NCI-H1092 (cell line): Measurements from ENCODE around the gene ARHGAP42.
"Not testable (repeated sequence)": the region's sequence is repeated elsewhere in the genome, so short reads cannot be mapped to it uniquely, and the experiment has no call there.

ENCODE experiments used
- DNase-seq: peaks from one replicate; lab custom pipeline; 2025; lab: John Stamatoyannopoulos, UW

The ARHGAP42 gene

DNA sequence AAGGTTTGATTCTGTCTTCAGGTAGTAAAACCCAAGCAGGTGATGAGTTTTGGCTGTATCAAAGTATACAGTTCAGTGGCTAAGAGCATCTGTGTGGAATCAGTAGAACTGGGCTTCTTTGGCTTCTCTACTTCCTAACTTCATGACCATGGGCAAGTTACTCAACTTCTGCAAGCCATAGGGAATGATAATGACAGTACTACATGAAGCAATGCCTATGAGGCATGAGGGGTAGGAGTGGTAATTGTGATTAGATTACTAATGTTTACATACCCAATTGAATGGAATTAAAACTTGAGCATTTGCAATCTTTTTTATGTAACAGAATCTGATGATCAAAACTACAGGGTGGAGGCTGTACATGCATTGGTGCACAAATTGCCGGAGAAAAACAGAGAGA lies 278.3 kb downstream of the ARHGAP42 start:
- DNase-seq, result no peak

DNA sequence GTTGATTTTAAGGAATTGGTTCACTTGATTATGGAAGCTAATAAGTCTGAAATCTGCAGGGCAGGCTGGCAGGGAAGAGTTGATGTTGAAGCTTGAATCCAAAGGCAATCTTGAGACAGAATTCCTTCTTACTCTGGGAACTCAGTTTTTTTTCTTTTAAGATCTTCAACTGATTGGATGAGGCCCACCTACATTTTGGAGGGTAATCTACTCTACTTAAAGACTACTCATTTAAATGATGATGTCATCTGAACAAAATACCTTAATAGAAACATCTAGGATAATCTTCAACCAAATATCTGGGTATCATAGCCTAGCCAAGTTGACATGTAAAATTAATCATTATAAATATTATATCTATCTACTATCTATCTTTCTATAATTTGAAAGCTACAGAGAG lies 279.3 kb downstream of the ARHGAP42 start:
- no peak for DNase-seq

DNA sequence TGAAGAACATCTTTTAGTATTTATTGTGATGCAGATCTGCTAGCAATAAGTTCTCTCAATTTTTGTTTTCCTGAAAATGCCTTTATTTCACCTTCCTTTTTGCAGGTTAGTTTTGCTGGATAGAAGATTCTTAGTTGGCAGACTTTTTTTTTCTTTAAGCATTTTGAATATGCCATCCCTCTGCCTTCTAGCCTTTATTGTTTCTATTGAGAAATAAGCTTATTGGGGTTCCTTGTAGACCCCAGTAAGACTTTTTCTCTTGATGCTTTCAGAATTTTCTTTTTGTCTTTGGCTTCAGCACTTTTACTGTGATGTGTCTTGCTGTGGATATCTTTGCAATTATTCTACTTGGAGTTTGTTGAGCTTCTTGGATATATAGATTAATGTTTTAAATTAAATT lies 281.9 kb downstream of the ARHGAP42 start:
- no peak for DNase-seq

- DNase-seq, result no peak
Measured at GRCh38 chr11:100970283-100971164, 283.4 kb downstream of the ARHGAP42 start.

DNA sequence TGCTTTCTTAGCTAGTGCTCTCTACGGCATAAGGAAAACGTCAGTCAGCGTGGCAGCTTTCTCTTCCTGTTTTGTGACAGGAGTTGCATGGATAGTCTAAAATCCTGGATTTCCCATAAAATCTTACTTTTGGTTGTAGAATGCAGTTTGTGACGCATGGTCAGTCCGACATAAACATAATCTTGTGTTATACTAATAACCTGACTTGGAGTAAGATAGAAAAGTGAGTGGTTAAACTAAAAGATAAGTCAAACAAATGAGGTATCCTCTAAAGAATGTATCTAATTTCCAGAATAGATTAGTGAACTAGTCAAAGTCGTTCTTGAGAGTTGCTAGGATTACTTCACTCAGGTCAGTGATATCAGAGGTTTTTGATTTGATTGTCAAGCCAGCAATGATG lies 285.0 kb downstream of the ARHGAP42 start:
- DNase-seq, result no peak

- DNase-seq, result no peak
Measured at GRCh38 chr11:100978442-100978841, 291.4 kb downstream of the ARHGAP42 start.

DNA sequence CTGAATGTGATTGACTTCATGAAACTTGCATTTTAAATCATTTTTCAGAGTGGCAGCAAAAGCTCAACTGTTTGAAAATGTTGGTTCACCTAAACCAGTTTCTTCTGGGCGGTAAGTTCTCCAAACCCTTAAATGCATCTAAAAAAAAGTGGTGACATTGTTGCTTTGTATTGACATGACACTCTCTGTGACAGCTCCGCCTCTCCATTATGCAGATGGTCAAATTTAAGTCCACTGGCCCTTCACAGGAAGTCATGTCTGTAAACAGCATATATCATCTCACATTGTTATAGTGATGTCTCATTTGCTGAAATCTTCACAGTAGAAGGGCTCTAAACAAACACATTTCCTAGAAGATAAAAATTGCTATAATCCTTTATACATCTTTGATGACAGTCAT lies 291.9 kb downstream of the ARHGAP42 start:
- no peak for DNase-seq

DNA sequence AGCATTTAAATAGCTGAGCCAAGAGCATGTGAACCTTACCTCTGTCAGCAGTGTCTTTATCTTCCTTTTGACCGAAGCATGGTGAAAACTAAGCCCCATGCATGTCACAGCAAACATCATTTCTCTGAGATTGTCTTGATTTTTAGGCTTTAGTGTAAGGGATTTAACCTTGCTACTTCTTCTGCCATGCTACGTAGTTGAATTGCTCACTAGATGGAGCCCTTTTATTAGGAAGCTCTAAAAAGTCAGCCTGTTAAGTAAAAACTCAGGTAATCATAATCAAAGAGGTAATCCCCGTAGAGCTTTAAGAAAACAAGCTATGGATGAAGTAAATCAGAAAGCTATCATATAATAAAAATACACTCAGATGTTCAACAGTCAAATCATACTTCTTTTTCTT lies 293.1 kb downstream of the ARHGAP42 start:
- no peak for DNase-seq

DNA sequence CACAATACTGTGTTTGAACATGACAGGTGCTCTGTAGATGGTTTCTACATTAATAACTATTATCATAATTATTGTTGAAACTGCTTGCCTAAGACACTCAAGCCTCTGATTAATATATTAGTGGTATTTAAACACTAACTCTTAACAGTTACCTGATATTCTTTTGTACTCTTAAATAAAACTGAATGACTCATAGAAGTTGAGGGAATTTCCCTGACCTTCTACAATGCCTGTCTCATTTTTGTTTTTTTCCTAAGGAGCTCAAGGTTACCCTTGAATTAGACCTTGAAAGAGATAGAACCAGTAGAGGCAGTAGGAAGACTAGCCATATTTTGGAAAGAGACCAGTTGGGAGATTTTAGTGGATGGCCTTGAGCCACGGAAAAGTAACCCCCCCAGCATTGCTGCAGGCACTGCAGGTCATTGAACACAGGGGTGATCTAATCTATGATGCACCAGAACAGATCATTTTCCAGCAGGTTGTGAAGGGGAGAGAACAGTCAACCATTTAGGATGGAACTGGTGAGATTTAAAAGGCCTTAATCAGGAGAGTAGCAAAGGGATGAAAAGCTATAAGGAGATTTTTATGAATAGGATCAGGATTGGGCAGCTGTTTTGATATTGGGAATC lies 294.2 kb downstream of the ARHGAP42 start:
- DNase-seq, result no peak

DNA sequence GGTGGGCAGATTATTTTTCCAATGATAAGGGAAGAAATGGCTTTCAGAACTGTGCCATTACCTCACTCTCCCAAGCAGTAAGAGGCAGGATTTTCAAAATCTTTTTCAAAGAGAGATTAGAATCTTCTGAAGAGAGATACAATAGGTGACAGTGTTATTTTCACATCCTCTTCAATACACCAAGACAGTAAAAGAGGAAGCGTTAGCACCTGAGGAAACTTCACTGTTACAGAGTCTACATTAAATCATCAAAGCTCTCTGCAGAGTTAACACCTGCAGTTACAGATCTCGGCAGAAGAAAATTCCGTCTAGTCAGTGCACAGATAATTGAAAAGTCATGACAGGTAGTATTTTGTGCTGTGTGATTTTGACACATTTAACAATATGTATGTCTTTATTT lies 297.6 kb downstream of the ARHGAP42 start:
- no peak for DNase-seq

GRCh38 chr11:100990931-100991330 lies 303.8 kb downstream of the ARHGAP42 start:
- DNase-seq, result no peak

- DNase-seq, result no peak
Measured at GRCh38 chr11:100991541-100991940, 304.5 kb downstream of the ARHGAP42 start.

GRCh38 chr11:100994966-100995365 lies 307.9 kb downstream of the ARHGAP42 start:
- no peak for DNase-seq

- DNase-seq, result no peak
Measured at GRCh38 chr11:100999756-101000155, 312.7 kb downstream of the ARHGAP42 start.

- DNase-seq, result no peak
Measured at GRCh38 chr11:101003468-101003867, 316.4 kb downstream of the ARHGAP42 start.

- no peak for DNase-seq
Measured at GRCh38 chr11:101008961-101009689, 322.0 kb downstream of the ARHGAP42 start.

DNA sequence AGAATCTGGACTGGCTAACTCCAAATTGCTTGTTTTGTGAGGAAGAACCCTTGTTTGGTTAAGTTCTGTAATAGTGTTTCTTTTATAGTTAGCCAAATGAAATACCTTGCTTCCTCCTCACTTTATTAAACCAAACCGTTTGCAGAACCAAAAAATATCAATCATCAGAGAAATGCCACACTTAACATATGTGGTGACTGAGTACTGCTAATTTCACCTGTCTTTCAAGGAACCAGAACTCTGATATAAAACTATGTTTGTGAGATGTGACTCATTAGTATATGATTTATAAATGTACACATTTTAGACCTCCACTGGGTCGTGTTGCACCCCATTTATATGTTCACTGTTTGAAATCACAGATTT lies 322.6 kb downstream of the ARHGAP42 start:
- DNase-seq, result no peak

DNA sequence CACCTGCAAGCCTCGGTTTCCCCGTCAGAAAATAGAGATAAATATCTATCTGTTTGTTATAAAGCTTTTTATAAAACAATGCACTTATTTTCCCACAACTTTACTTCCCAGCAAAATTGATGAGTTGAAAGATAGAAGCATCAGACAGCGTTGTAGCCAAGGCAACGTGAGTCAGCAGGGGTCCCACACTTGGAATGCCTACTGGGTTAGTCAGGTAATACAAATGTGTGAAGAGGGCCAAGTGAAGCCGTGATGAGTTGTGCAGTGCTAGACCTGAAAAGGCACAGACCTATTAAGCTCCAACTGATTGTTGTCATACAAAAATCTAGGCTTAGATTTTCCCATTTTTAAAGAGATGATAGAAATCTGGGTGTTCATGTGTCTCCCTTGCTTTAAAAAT lies 323.8 kb downstream of the ARHGAP42 start:
- DNase-seq, result no peak

- DNase-seq, result no peak
Measured at GRCh38 chr11:101011881-101012280, 324.8 kb downstream of the ARHGAP42 start.

DNA sequence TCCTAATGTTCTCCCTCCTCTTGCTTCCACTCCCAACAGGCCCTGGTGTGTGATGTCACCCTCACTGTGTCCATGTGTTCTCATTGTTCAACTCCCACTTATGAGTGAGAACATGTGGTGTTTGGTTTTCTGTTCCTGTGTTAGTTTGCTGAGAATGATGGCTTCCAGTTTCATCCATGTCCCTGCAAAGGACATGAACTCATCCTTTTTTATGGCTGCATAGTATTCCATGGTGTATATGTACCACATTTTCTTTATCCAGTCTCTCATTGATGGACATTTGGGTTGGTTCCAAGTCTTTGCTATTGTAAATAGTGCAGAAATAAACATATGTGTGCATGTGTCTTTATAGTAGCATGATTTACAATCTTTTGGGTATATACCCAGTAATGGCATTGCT lies 326.6 kb downstream of the ARHGAP42 start:
- DNase-seq, result not testable (repeated sequence)

GRCh38 chr11:101014600-101015285 lies 327.7 kb downstream of the ARHGAP42 start:
- DNase-seq, result no peak

GRCh38 chr11:101019870-101020269 lies 332.8 kb downstream of the ARHGAP42 start:
- DNase-seq, result no peak
